ENCODE data around the gene PKP4. TPM values are rescaled to one million over a fixed set of nuclear protein-coding genes. Genes with fewer than 3 reads are reported as not detected.

Gene PKP4
- total and polyA plus RNA-seq, 9 of the 15 experiments (the other 6 are each of a cell fraction or from before 2014, with no cell fraction given), result 24.6 to 99.1 (median 74.0) TPM

DNA sequence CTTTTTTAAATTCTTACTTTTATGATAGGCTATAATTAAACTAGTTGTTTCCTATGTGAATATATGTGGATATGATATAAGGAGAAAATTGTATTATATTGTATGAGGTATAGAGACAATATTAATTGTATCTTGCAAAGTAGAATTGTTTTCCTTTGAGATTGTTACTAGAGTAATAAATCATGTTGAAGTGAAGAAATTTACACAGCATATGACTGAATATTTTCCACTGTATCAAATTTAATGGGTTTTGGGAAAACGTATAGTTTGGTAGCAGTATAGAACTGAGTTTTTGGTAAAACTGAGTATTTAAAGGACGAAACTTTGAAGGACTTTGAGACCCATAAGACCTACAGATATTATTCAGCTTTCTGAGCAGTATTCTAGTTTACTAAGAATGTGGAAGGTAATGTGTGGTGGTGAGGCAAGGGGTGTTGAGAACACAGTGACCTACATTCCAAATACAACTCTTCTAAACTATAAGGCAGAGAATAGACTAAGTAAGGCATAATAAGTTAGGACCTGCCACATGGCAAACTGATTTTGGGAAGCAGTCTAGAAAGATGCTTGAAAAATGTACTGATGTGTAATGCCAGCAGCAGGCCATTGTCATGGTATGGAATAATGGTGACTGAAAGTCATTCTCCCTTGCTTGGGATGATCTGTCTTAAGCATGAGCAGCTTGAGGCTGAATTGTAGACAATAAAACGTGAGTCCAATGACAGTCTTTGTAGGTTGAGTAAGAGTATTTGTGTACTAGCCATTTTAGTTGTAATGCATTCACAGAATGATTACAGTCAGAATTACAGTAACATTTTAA lies 29.6 kb downstream of the PKP4 start (continued):
- TF ChIP-seq, protein P1, sequence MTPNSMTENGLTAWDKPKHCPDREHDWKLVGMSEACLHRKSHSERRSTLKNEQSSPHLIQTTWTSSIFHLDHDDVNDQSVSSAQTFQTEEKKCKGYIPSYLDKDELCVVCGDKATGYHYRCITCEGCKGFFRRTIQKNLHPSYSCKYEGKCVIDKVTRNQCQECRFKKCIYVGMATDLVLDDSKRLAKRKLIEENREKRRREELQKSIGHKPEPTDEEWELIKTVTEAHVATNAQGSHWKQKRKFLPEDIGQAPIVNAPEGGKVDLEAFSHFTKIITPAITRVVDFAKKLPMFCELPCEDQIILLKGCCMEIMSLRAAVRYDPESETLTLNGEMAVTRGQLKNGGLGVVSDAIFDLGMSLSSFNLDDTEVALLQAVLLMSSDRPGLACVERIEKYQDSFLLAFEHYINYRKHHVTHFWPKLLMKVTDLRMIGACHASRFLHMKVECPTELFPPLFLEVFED (CRISPR knock-in tag; conservative IDR thresholded peaks at IDR 0.05), result no peak
- TF ChIP-seq STAT5B (CRISPR knock-in tag; IDR thresholded peaks at IDR 0.05) (no peak), FOXM1 (IDR thresholded peaks at IDR 0.05; ENCODE audit: low read depth) (no peak), FOXM1 (CRISPR knock-in tag; IDR thresholded peaks at IDR 0.05; ENCODE audit: low read depth) (no peak), ZC3H8 (IDR thresholded peaks at IDR 0.05) (peak; percentile 27; the same call in 1 of the 2 replicates), KLF10 (CRISPR knock-in tag; IDR thresholded peaks at IDR 0.05) (no peak), HLTF (IDR thresholded peaks at IDR 0.05) (no peak), HDAC3 (IDR thresholded peaks at IDR 0.05; ENCODE audit: borderline replicate concordance, partially characterized antibody) (no peak), LARP7 (IDR thresholded peaks at IDR 0.05) (no peak), TCF7L2 (IDR thresholded peaks at IDR 0.05; ENCODE audit: low read depth, low read length) (no peak)
- TF ChIP-seq, protein P2, sequence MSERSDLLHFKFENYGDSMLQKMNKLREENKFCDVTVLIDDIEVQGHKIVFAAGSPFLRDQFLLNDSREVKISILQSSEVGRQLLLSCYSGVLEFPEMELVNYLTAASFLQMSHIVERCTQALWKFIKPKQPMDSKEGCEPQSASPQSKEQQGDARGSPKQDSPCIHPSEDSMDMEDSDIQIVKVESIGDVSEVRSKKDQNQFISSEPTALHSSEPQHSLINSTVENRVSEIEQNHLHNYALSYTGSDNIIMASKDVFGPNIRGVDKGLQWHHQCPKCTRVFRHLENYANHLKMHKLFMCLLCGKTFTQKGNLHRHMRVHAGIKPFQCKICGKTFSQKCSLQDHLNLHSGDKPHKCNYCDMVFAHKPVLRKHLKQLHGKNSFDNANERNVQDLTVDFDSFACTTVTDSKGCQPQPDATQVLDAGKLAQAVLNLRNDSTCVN (CRISPR knock-in tag; IDR thresholded peaks at IDR 0.05), result no peak
- TF ChIP-seq, protein P3, sequence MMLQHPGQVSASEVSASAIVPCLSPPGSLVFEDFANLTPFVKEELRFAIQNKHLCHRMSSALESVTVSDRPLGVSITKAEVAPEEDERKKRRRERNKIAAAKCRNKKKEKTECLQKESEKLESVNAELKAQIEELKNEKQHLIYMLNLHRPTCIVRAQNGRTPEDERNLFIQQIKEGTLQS (IDR thresholded peaks at IDR 0.05), result no peak
- TF ChIP-seq, protein P3 (CRISPR knock-in tag; conservative IDR thresholded peaks at IDR 0.05), result no peak
